HG02852 (cell line): ENCODE data around the gene STPG3.

Source experiments
- ATAC-seq: cut with Tn5 transposase; IDR thresholded peaks from one replicate; pipeline ENCODE4 v1.9.1; 2021; ENCODE audit warnings: mild to moderate bottlenecking, moderate library complexity; ENCODE audit not compliant: unreplicated experiment

The STPG3 gene

GRCh38 chr9:137251194-137251461, at the start of gene STPG3:
TSS of gene STPG3 (plus strand) at chr9:137251286. CDS start at chr9:137251287, 1 bp downstream.
- no peak for ATAC-seq

DNA sequence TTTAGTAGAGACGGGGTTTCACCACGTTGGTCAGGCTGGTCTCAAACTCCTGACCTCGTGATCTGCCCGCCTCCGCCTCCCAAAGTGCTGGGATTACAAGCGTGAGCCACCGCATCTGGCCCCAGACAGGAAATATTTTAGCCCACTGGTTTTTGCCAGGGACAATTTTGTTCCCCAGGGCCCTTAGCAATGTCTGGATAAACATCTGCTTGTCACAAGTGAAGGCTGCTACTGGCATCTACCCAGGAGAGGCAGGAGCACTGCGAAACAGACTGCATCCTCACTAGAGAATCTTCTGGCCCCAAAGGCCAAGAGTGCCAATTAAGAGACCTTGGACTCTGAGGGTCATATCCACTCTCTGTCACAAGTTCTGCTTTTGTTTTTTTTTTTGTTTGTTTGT, 48.1 kb upstream of the STPG3 start:
- no peak for ATAC-seq

DNA sequence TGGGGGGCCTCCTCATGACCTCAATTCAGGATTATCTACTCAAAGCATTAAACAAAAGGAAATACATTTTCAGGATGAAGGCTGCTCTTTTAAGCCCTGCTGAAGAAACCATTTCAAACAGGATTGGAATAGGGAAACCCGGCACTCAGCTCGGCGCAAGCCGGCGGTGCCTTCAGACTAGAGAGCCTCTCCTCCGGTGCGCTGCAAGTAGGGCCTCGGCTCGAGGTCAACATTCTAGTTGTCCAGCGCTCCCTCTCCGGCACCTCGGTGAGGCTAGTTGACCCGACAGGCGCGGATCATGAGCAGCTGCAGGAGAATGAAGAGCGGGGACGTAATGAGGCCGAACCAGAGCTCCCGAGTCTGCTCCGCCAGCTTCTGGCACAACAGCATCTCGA, 46.4 kb upstream of the STPG3 start:
- no peak for ATAC-seq

- peak; percentile 36 for ATAC-seq
Measured at GRCh38 chr9:137205126-137206069, 45.7 kb upstream of the STPG3 start, which contains the start of the genes NDOR1 and TMEM203. TSS of gene NDOR1 (plus strand) at chr9:137205700. CDS start at chr9:137205778, 78 bp downstream. TSS of gene TMEM203 (minus strand) at chr9:137205648. CDS start at chr9:137205414, 234 bp downstream.

DNA sequence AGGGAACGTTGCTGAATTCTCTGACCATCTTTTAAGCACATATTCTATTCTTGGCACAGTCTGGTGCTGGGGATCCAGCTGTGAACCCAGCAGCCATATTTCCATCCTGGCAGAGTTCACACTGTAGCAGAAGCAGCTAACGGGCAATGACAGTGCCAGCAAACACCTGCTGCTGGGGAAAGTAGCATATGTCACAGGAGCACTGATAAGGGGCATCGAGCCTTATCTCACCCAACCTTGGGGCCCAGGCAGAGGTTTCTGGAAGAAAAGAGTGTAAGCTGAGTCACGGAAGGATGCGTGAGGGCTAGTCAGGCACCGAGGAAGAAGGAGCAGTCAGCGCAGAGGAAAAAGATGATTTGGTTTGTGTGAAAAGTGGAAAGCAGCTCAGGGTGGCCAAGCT, 44.5 kb upstream of the STPG3 start:
- ATAC-seq: no peak

DNA sequence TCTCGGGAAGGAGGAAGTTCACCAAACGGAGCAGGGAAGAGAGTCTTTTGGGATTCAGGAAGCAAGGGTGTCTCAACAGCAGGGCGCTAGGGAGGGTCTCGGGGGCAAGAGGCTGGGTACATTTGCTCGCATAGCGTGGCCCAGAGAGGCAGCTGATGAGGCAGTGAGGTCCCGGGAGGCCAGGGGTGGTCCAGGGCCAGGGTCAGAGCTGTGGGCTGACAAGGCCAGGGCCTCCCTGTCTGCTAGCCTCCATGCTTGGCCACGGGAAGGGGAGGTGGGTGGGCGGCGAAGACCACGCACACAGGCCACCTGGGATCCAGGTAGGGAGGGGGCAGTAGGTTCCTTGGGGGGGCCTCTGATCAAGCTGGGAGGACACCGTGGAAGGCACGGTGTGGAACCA, 39.6 kb upstream of the STPG3 start:
- no peak for ATAC-seq

- ATAC-seq: no peak
Measured at GRCh38 chr9:137212520-137212919, 38.6 kb upstream of the STPG3 start.

DNA sequence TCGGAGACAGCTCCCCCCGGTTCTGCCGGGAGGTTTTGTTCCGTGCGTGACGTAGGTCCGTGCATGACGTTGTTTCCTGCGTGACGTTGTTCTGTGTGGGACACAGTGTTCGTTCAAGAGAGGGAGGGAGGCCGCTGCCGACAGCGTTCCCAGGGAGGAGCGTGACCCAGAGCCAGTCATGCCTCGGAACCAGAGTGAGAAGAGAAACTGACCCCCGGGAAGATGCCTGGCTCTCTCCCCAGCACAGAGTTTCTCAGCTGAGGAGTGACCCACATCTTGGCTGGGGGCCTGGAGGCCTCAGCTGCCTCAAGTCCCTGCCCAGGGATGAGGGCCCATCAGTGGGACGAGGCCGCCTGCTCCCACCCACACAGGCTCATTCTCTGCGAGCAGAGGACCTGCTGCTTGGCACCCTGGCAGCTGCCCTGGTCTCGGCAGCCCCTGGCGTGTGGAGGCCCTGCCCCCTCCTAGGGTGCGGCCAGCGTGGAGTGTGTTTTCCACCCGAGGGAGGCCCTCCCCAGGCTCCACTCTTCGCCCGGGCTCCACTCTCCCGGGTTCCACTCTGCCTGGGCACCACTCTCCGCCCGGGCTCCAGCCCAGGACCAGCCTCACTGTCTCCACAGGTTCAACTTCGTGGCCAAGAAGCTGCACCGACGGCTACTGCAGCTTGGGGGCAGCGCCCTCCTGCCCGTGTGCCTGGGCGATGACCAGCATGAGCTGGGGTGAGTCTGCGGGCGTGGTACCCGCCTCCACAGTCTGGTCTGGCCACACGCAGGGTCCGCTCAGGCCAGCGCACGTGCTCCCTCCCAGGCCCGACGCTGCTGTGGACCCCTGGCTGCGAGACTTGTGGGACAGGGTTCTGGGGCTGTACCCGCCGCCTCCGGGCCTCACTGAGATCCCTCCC, 37.7 kb upstream of the STPG3 start:
- no peak for ATAC-seq

- ATAC-seq: no peak
Measured at GRCh38 chr9:137214620-137215019, 36.5 kb upstream of the STPG3 start.

DNA sequence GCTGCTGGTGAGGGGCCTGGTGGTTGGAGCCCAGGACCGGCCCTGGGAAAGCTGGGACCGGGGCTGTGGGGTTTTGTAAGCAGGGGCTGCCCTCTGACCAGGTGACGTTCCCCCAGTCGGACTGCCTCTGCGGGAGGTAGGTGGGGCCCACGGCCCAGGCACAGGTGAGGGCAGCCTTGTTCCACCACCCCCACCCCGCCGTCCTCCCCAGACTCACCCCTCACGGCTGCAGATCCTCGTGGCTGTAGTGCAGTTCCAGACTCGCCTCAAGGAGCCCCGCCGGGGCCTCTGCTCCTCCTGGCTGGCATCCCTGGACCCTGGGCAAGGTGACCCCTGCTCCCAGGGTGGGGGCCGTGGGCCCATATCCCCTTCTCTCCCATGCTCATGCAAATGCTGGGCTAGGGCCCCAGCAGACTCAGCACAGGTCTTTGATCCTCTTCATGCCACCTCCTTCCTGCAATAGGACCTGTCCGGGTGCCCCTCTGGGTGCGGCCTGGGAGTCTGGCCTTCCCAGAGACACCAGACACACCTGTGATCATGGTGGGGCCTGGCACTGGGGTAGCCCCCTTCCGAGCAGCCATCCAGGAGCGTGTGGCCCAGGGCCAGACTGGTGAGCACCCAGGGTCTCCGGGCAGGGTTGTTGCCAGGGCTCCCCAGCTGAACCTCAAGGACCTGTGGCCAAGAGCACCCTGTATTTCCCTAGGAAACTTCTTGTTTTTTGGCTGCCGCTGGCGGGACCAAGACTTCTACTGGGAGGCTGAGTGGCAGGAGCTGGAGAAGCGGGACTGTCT, 35.7 kb upstream of the STPG3 start:
- no peak for ATAC-seq

- no peak for ATAC-seq
Measured at GRCh38 chr9:137216188-137216965, 34.7 kb upstream of the STPG3 start.

GRCh38 chr9:137217276-137218211, 33.5 kb upstream of the STPG3 start:
- no peak for ATAC-seq

GRCh38 chr9:137218212-137218753, 32.8 kb upstream of the STPG3 start:
- no peak for ATAC-seq

DNA sequence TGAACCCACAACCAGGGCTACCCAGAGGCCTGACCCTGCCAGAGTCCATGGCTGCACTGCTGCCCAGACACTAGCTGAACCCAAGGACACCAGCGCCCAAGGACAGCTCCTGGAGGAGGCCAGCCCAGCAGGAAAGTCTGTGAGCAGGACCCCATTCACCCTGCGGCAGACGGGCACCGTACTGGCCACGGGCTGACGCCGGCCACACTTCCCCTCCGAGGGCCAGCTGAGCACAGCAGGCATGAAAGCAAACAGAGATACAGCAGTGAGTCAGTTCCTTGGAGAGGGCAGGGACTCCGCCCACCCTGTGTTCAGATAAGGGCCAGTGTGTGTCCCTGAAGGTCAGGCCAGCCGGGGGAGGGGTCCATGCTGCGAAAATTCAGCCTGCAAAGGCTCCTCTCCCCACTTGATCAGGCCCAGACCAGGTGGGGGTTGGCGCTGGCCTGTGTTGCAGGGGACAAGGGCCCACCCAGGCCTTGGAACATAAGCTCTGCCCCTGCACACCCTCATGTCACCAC, 32.3 kb upstream of the STPG3 start:
- ATAC-seq: no peak

- ATAC-seq: no peak
Measured at GRCh38 chr9:137219757-137220316, 31.2 kb upstream of the STPG3 start.

DNA sequence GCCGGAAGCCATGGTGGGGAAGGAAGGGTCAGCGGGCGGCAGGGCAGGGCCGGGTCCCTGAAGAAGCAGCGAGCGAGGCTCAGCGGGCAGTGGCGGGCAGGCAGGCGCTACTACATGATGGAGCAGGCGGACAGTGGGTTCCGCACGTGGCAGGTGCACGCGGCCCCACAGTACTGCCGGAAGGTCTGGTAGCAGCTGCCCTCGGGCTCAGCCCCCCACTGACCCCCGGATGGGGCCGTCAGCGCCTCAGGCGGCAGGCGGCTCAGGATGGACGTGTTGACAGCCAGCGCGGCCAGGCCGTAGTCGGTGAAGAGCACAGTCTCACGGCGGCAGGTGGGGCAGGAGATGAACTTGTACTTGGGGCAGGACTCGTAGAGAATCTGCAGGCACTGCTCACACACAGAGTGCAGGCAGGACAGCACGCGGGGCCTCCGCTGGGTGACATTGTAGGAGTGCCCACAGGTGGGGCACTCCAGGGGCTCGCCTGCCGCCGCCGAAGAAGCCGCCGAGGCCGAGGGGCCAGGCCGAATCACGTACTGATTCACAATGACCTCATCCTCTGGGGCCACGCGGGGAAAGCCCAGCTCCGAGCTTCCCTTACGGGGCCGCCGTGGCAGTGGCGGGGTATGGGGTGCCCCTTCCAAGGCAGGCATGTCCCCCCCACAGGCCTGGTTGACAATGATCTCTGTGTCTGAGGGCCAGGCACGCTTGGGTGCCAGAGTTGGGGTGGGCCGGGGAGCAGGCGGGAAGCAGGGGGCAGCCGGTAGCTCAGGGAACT, 30.6 kb upstream of the STPG3 start:
- no peak for ATAC-seq

GRCh38 chr9:137221095-137221505, 30.0 kb upstream of the STPG3 start:
- no peak for ATAC-seq
